ENCODE data around the gene GRIP1. TPM values are rescaled to one million over a fixed set of nuclear protein-coding genes. Genes with fewer than 3 reads are reported as not detected.

Gene GRIP1
- total and polyA plus RNA-seq, 2 donors (not counting 3 experiments of a cell fraction or from before 2014, with no cell fraction given), result 0.04 to 0.69 TPM

DNA sequence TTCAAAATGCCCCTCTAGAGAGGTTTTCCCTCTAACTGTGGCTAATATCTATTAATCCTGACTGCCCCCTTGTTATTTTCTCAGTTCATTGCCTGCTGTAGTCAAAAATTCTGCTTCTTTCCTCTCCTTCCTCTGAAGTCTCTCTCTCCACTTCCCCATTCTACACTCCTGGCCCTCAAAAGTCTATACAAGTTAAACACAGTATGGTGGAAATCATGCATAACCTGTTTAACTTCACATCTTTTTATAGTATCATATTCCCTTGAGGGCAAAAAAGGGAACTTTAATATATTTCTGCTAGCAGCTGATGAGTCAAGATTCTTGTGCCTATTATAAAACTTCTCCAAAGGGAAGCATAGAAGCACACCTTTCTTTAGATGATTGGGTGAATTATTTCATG, 16.7 kb downstream of the GRIP1 start:
- no peaks in the 10 kb centered on the region for H4K20me1 ChIP-seq (replicated peaks; ENCODE audit: control insufficient read depth, extremely low read depth, insufficient read depth, low read length)
- no peaks in the 10 kb centered on the region for H3K36me3 ChIP-seq (ENCODE audit: control insufficient read depth in 2 of 2, extremely low read depth in 1 of 2, insufficient read depth in 2 of 2, low read length in 2 of 2)
- no peaks in the 10 kb centered on the region for H3K27me3 ChIP-seq (ENCODE audit: control insufficient read depth in 2 of 2, insufficient read depth in 2 of 2, low read length in 2 of 2)
- H3K4me1 ChIP-seq (ENCODE audit: control insufficient read depth, extremely low read depth, insufficient read depth, low read length), result peaks cover 10% of the 10 kb centered on the region
- no peaks in the 10 kb centered on the region for H3K9me3 ChIP-seq (replicated peaks; ENCODE audit: control insufficient read depth, insufficient read depth, low read length)
- no peak overlapping the region for H3K27ac ChIP-seq (ENCODE audit: insufficient read depth, low read depth, low read length)
- H3K9me1 ChIP-seq (replicated peaks; ENCODE audit: control insufficient read depth, extremely low read depth, insufficient read depth, low read length), result no peaks in the 10 kb centered on the region
- BruUV-seq (replicated peaks), result no TSS peak
- no peak overlapping the region for H2AFZ ChIP-seq (ENCODE audit: low read depth, low read length)
- H3K4me2 ChIP-seq (ENCODE audit: insufficient read depth, low read length), result peak overlapping the region; percentile 65
- intact Hi-C loops (cut with micrococcal nuclease) (loop anchor here (10.0 kb wide), 1 partner anchor 67 kb away; no protein-coding TSS in a partner anchor), dilution Hi-C loops (cut with MboI; ENCODE audit: extremely low pct_ligation_motif_present, low sequenced_read_pairs) (no loop called here)
- CTCF ChIA-PET, result interaction anchor here (0.9 to 1.6 kb wide), 7 partner anchors 23 to 517 kb away, joined by 3 to 5 read pairs (median 3); no protein-coding TSS in a partner anchor
- no peaks in the 10 kb centered on the region for H3K79me2 ChIP-seq (ENCODE audit: control insufficient read depth, insufficient read depth, low read length)
- POLR2A ChIA-PET, result no interaction called here
- H3K4me3 ChIP-seq (replicated peaks in 1 of 3; ENCODE audit: insufficient read depth in 1 of 3, low read depth in 1 of 3, low read length in 3 of 3), result no peak overlapping the region
- no peak for TF ChIP-seq EZH2 (IDR thresholded peaks at IDR 0.05; ENCODE audit: borderline replicate concordance, low read depth, low read length, severe bottlenecking)
- TF ChIP-seq FOS (IDR thresholded peaks at IDR 0.05; ENCODE audit: borderline replicate concordance, insufficient read depth, low read length), result no peak
- TF ChIP-seq POLR2AphosphoS5 (IDR thresholded peaks at IDR 0.05; ENCODE audit: insufficient read depth, low read depth, low read length), result no peak
- no peak for TF ChIP-seq POLR2A (IDR thresholded peaks at IDR 0.05; ENCODE audit: low read depth, low read length)
- TF ChIP-seq, protein P1, sequence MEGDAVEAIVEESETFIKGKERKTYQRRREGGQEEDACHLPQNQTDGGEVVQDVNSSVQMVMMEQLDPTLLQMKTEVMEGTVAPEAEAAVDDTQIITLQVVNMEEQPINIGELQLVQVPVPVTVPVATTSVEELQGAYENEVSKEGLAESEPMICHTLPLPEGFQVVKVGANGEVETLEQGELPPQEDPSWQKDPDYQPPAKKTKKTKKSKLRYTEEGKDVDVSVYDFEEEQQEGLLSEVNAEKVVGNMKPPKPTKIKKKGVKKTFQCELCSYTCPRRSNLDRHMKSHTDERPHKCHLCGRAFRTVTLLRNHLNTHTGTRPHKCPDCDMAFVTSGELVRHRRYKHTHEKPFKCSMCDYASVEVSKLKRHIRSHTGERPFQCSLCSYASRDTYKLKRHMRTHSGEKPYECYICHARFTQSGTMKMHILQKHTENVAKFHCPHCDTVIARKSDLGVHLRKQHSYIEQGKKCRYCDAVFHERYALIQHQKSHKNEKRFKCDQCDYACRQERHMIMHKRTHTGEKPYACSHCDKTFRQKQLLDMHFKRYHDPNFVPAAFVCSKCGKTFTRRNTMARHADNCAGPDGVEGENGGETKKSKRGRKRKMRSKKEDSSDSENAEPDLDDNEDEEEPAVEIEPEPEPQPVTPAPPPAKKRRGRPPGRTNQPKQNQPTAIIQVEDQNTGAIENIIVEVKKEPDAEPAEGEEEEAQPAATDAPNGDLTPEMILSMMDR (IDR thresholded peaks at IDR 0.05; ENCODE audit: extremely low read depth in 1 of 2, insufficient read depth in 1 of 2, low read depth in 1 of 2, low read length in 2 of 2), result no peak
- no peak for TF ChIP-seq MYC (IDR thresholded peaks at IDR 0.05; ENCODE audit: low read depth, low read length)
- no peak for TF ChIP-seq JUN (IDR thresholded peaks at IDR 0.05; ENCODE audit: borderline replicate concordance, insufficient read depth, insufficient read length, low read depth)
- TF ChIP-seq GATA2 (IDR thresholded peaks at IDR 0.05; ENCODE audit: insufficient read depth, insufficient read length, low read depth, low read length), result no peak
- TF ChIP-seq, protein P2, sequence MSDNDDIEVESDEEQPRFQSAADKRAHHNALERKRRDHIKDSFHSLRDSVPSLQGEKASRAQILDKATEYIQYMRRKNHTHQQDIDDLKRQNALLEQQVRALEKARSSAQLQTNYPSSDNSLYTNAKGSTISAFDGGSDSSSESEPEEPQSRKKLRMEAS (IDR thresholded peaks at IDR 0.05; ENCODE audit: insufficient read depth, insufficient read length), result no peak
- FAIRE-seq, result no peak
- no peak for DNase-seq (ENCODE audit: low read depth, low spot score)
- no peak overlapping the region for H3K9ac ChIP-seq (replicated peaks; ENCODE audit: extremely low read depth, insufficient read depth, low read length)

Measured in endothelial cell of umbilical vein (primary cell).